Panc1 (cell line): ENCODE data around the gene TDRD15.

Source experiments
- TCF7L2 ChIP-seq: IDR thresholded peaks from 2 replicates; pipeline ENCODE4 v1.6.1; 2011; ENCODE audit warnings: mild to moderate bottlenecking, low read depth, low read length, inconsistent platforms
- TF ChIP-seq, protein P1 (sequence below): fragments of 450-650 bp; IDR thresholded peaks from 2 replicates; pipeline ENCODE4 v1.5.1; 2017; ENCODE audit warnings: mild to moderate bottlenecking

- TF ChIP-seq TCF7L2 = no peak
- TF ChIP-seq, protein P1, sequence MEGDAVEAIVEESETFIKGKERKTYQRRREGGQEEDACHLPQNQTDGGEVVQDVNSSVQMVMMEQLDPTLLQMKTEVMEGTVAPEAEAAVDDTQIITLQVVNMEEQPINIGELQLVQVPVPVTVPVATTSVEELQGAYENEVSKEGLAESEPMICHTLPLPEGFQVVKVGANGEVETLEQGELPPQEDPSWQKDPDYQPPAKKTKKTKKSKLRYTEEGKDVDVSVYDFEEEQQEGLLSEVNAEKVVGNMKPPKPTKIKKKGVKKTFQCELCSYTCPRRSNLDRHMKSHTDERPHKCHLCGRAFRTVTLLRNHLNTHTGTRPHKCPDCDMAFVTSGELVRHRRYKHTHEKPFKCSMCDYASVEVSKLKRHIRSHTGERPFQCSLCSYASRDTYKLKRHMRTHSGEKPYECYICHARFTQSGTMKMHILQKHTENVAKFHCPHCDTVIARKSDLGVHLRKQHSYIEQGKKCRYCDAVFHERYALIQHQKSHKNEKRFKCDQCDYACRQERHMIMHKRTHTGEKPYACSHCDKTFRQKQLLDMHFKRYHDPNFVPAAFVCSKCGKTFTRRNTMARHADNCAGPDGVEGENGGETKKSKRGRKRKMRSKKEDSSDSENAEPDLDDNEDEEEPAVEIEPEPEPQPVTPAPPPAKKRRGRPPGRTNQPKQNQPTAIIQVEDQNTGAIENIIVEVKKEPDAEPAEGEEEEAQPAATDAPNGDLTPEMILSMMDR = no peak
Observed at GRCh38 chr2:21099281-21099907, 24.4 kb upstream of the TDRD15 start.
